Endothelial cell of umbilical vein (primary cell): ENCODE results near the gene XPO6. TPM values are rescaled to one million over a fixed set of nuclear protein-coding genes. Genes with fewer than 3 reads are reported as not detected.

Experiments used
- BruUV-seq: library from RNA; stranded (reverse); fragments of 400-500 nt; replicated peaks from 2 replicates; lab custom pipeline; 2021; lab: Mats Ljungman, UMichigan
- CTCF ChIA-PET: fragments of 300-600, 350-600 bp; sonication (Branson Sonifier 250); formaldehyde crosslinking; loops from one replicate; lab custom pipeline; 2021; ENCODE audit warnings: antibody characterized with exemption, inconsistent platforms; lab: Charles Lee
- POLR2A ChIA-PET: fragments of 300-600, 350-600 bp; sonication (Branson Sonifier 250); formaldehyde crosslinking; loops from one replicate; lab custom pipeline; 2021; ENCODE audit warnings: antibody characterized with exemption, inconsistent platforms; lab: Charles Lee
- DNase-seq: peaks from one replicate; pipeline ENCODE4 v3.0.0-alpha.2; 2011; ENCODE audit warnings: low read depth, low spot score
- FAIRE-seq: peaks from 2 replicates; lab custom pipeline; 2011; peaks lifted over from hg19 to GRCh38; lab: Jason Lieb, UNC
- H2AFZ ChIP-seq: 2 replicates; pipeline ENCODE4 v1.6.0; 2012; ENCODE audit warnings: low read depth, low read length, control low read depth, inconsistent platforms
- H3K27ac ChIP-seq: 2 replicates; pipeline ENCODE4 v1.5.1; 2011; ENCODE audit warnings: low read depth, mild to moderate bottlenecking, control low read depth, low read length, moderate library complexity; ENCODE audit not compliant: insufficient read depth
- H3K27me3 ChIP-seq, 2 experiments: 2 replicates each; pipeline versions ENCODE4 v1.6.0 to v1.6.1; 2011; ENCODE audit warnings: low read length in 2 of 2, mixed read lengths in 1 of 2; ENCODE audit not compliant: control insufficient read depth in 2 of 2, insufficient read depth in 2 of 2
- H3K36me3 ChIP-seq, 2 experiments: 2 replicates in 1 of 2; 3 replicates in 1 of 2; pipeline ENCODE4 v1.5.1; 2011; ENCODE audit warnings: low read length in 2 of 2, mild to moderate bottlenecking in 1 of 2, moderate library complexity in 1 of 2; ENCODE audit not compliant: control insufficient read depth in 2 of 2, insufficient read depth in 2 of 2; ENCODE audit errors: extremely low read depth in 1 of 2
- H3K4me1 ChIP-seq: 3 replicates; pipeline ENCODE4 v1.5.1; 2011; ENCODE audit warnings: mild to moderate bottlenecking, low read length; ENCODE audit not compliant: control insufficient read depth, insufficient read depth; ENCODE audit errors: extremely low read depth
- H3K4me2 ChIP-seq: 2 replicates; pipeline ENCODE4 v1.6.1; 2011; ENCODE audit warnings: low read length, control low read depth, mixed read lengths; ENCODE audit not compliant: insufficient read depth
- H3K4me3 ChIP-seq, 3 experiments: fragments of 200-600 bp in 1 of 3; sonication (generic), shearing (Covaris generic) in 1 of 3; replicated peaks in 1 of 3; 2 replicates each; pipeline ENCODE4 v1.5.1; 2011 to 2016; ENCODE audit warnings: control low read depth in 3 of 3, low read length in 3 of 3, mild to moderate bottlenecking in 2 of 3, inconsistent platforms in 1 of 3, low read depth in 1 of 3, moderate library complexity in 1 of 3; ENCODE audit not compliant: insufficient read depth in 1 of 3
- H3K79me2 ChIP-seq: 2 replicates; pipeline ENCODE4 v1.6.0; 2012; ENCODE audit warnings: low read length, inconsistent platforms; ENCODE audit not compliant: control insufficient read depth, insufficient read depth
- H3K9ac ChIP-seq: replicated peaks from 2 replicates; pipeline ENCODE3; 2011; ENCODE audit warnings: low read length, control low read depth; ENCODE audit not compliant: insufficient read depth; ENCODE audit errors: extremely low read depth
- H3K9me1 ChIP-seq: replicated peaks from 3 replicates; pipeline ENCODE4 v1.6.0; 2011; ENCODE audit warnings: mild to moderate bottlenecking, low read length; ENCODE audit not compliant: control insufficient read depth, insufficient read depth; ENCODE audit errors: extremely low read depth
- H3K9me3 ChIP-seq: replicated peaks from 2 replicates; pipeline ENCODE4 v1.5.1; 2012; ENCODE audit warnings: low read length, inconsistent platforms; ENCODE audit not compliant: control insufficient read depth, insufficient read depth
- H4K20me1 ChIP-seq: replicated peaks from 2 replicates; pipeline ENCODE3; 2011; ENCODE audit warnings: mild to moderate bottlenecking, low read length; ENCODE audit not compliant: control insufficient read depth, insufficient read depth; ENCODE audit errors: extremely low read depth
- CTCF ChIP-seq, 2 donors: IDR thresholded peaks; 1 replicate in 1 of 2; 2 replicates in 1 of 2; pipeline ENCODE4 v1.5.1; 2011; ENCODE audit warnings: low read length in 2 of 2, mild to moderate bottlenecking in 2 of 2, moderate library complexity in 2 of 2, control low read depth in 1 of 2, inconsistent platforms in 1 of 2, low read depth in 1 of 2; ENCODE audit not compliant: insufficient read depth in 1 of 2; ENCODE audit errors: extremely low read depth in 1 of 2
- EZH2 ChIP-seq: IDR thresholded peaks from 2 replicates; pipeline ENCODE4 v1.6.1; 2012; ENCODE audit warnings: borderline replicate concordance, low read depth, mild to moderate bottlenecking, moderate library complexity, low read length, inconsistent platforms; ENCODE audit not compliant: severe bottlenecking
- FOS ChIP-seq: IDR thresholded peaks from 2 replicates; pipeline ENCODE4 v1.6.1; 2011; ENCODE audit warnings: mild to moderate bottlenecking, low read length, moderate library complexity, borderline replicate concordance; ENCODE audit not compliant: insufficient read depth
- GATA2 ChIP-seq: IDR thresholded peaks from 2 replicates; pipeline ENCODE4 v1.7.0; 2011; ENCODE audit warnings: low read depth, mild to moderate bottlenecking, moderate library complexity, mixed read lengths, low read length; ENCODE audit not compliant: insufficient read length, insufficient read depth
- JUN ChIP-seq: IDR thresholded peaks from 2 replicates; pipeline ENCODE4 v1.6.1; 2011; ENCODE audit warnings: borderline replicate concordance, low read depth; ENCODE audit not compliant: insufficient read length, insufficient read depth
- MAX ChIP-seq: IDR thresholded peaks from 2 replicates; pipeline ENCODE4 v1.6.1; 2011; ENCODE audit not compliant: insufficient read depth, insufficient read length
- MYC ChIP-seq: IDR thresholded peaks from one replicate; pipeline ENCODE4 v1.6.1; 2011; ENCODE audit warnings: mild to moderate bottlenecking, low read depth, low read length
- POLR2A ChIP-seq: IDR thresholded peaks from 2 replicates; pipeline ENCODE4 v1.6.1; 2012; ENCODE audit warnings: low read depth, mild to moderate bottlenecking, control low read depth, low read length
- POLR2AphosphoS5 ChIP-seq: IDR thresholded peaks from 2 replicates; pipeline ENCODE4 v1.6.1; 2012; ENCODE audit warnings: low read depth, mild to moderate bottlenecking, control low read depth, low read length, moderate library complexity; ENCODE audit not compliant: insufficient read depth
- dilution Hi-C: fragments of 300-500 bp; cut with MboI; formaldehyde crosslinking; loops from one replicate; pipeline ENCODE4 v1.15.0; 2019; ENCODE audit warnings: low sequenced_read_pairs; ENCODE audit not compliant: extremely low pct_ligation_motif_present
- intact Hi-C: fragments of 100-400 bp; cut with micrococcal nuclease; formaldehyde crosslinking; loops from one replicate; pipeline ENCODE4 v1.10.0; 2022
- polyA plus RNA-seq, 4 experiments: library from polyadenylated mRNA; depleted of rRNA in 3 of 4; stranded (reverse) in 3 of 4; unstranded in 1 of 4; fragments of >200 nt; gene quantifications; 2 replicates each; pipeline versions ENCODE4 v1.2.1 to v1.2.3, GENCODE V29; 2011 to 2012; ENCODE audit warnings: missing spikeins in 1 of 4
- total RNA-seq: library from RNA; stranded (reverse); gene quantifications from 2 replicates; pipeline ENCODE4 v1.2.3, GENCODE V29; 2021

Gene XPO6
- total and polyA plus RNA-seq, 2 donors (not counting 3 experiments of a cell fraction or from before 2014, with no cell fraction given), result 170 to 272 TPM

GRCh38 chr16:28179354-28179753 lies 32.4 kb downstream of the XPO6 start:
- no peak overlapping the region for H3K4me2 ChIP-seq
- ChIA-PET POLR2A (no interaction called here), CTCF (interaction anchor here (1.3 kb wide), 1 partner anchor 29 kb away, joined by 3 read pairs; no protein-coding TSS in a partner anchor)
- peaks cover 97% of the 10 kb centered on the region for H3K79me2 ChIP-seq
- no peak overlapping the region for H2AFZ ChIP-seq
- no peak overlapping the region for H3K4me3 ChIP-seq
- BruUV-seq, result TSS peak; percentile 10
- H3K27ac ChIP-seq, result peak overlapping the region; percentile 37
- FAIRE-seq (no peak), DNase-seq (no peak)
- no peaks in the 10 kb centered on the region for H3K9me3 ChIP-seq
- TF ChIP-seq JUN (no peak), MYC (no peak), MAX (no peak), EZH2 (no peak), GATA2 (no peak), CTCF (IDR thresholded peaks at IDR 0.05; ENCODE audit: extremely low read depth in 1 of 2, insufficient read depth in 1 of 2, low read depth in 1 of 2, low read length in 2 of 2) (no peak), POLR2A (no peak), FOS (no peak), POLR2AphosphoS5 (no peak)
- H3K4me1 ChIP-seq, result peaks cover 22% of the 10 kb centered on the region
- H3K27me3 ChIP-seq, result no peaks in the 10 kb centered on the region
- H3K9ac ChIP-seq, result no peak overlapping the region
- H3K9me1 ChIP-seq, result no peaks in the 10 kb centered on the region
- H4K20me1 ChIP-seq, result peaks cover 5% of the 10 kb centered on the region
- intact Hi-C loops, result no loop called here
- dilution Hi-C loops, result no loop called here
- H3K36me3 ChIP-seq, result peaks cover 3 to 8% of the 10 kb centered on the region in 2 experiments
